ENCODE results near the gene LAMB4. TPM values are rescaled to one million over a fixed set of nuclear protein-coding genes. Genes with fewer than 3 reads are reported as not detected.
A peak's percentile ranks its signal among the peaks of the same experiment; 100 is the strongest.

Gene LAMB4
- total and polyA plus RNA-seq, 7 experiments from 2014 or later: 0.17 TPM; not detected in 6

- no peaks in the 10 kb centered on the region for H3K27me3 ChIP-seq (ENCODE audit: control insufficient read depth in 2 of 2, insufficient read depth in 2 of 2, low read length in 2 of 2)
- CTCF ChIA-PET: no interaction called here
- Mint-ChIP-seq H3K36me3 (peaks cover 0 to 2% (median 0%) of the 10 kb centered on the region in 5 donors), H3K9me3 (peaks cover under 1 to 7% (median 3%) of the 10 kb centered on the region in 11 donors), H3K4me1 (peaks cover 0 to 4% (median 0%) of the 10 kb centered on the region in 7 donors), H3K27ac (no peak overlapping the region), H3K4me3 (no peak overlapping the region), H3K27me3 (peaks cover 0 to 10% (median 2%) of the 10 kb centered on the region in 5 donors)
- intact Hi-C loops (cut with micrococcal nuclease): no loop called here
- POLR2A ChIA-PET: no interaction called here
- H3K9me3 ChIP-seq (ENCODE audit: control insufficient read depth in 2 of 3, low read length in 3 of 3): no peaks in the 10 kb centered on the region
- no peak overlapping the region for H3K27ac ChIP-seq (ENCODE audit: low read depth, low read length)
- H3K4me3 ChIP-seq (ENCODE audit: low read length): no peak overlapping the region
- no peaks in the 10 kb centered on the region for H3K36me3 ChIP-seq (ENCODE audit: control insufficient read depth in 2 of 3, insufficient read depth in 3 of 3, low read length in 3 of 3)
- ATAC-seq: no peak
- DNase-seq: no peak
- no peaks in the 10 kb centered on the region for H3K4me1 ChIP-seq (ENCODE audit: control insufficient read depth in 2 of 2, insufficient read depth in 2 of 2, low read length in 2 of 2)
Measured at GRCh38 chr7:108086546-108086945, 43.6 kb downstream of the LAMB4 start.

- Mint-ChIP-seq H3K36me3 (peaks cover 0 to 7% (median 0%) of the 10 kb centered on the region in 5 donors), H3K4me3 (no peak overlapping the region), H3K27ac (peak overlapping the region in 1 of 9 donors; percentile 53), H3K27me3 (peaks cover 0 to 6% (median 0%) of the 10 kb centered on the region in 5 donors), H3K4me1 (peaks cover 0 to 4% (median 0%) of the 10 kb centered on the region in 7 donors), H3K9me3 (peaks cover 3 to 12% (median 7%) of the 10 kb centered on the region in 11 donors)
- CTCF ChIA-PET: no interaction called here
- no peak for DNase-seq
- no peaks in the 10 kb centered on the region for H3K9me3 ChIP-seq (ENCODE audit: control insufficient read depth in 2 of 3, low read length in 3 of 3)
- H3K27me3 ChIP-seq (ENCODE audit: control insufficient read depth in 2 of 2, insufficient read depth in 2 of 2, low read length in 2 of 2): no peaks in the 10 kb centered on the region
- H3K36me3 ChIP-seq (ENCODE audit: control insufficient read depth in 2 of 3, insufficient read depth in 3 of 3, low read length in 3 of 3): no peaks in the 10 kb centered on the region
- no peaks in the 10 kb centered on the region for H3K4me1 ChIP-seq (ENCODE audit: control insufficient read depth in 2 of 2, insufficient read depth in 2 of 2, low read length in 2 of 2)
- POLR2A ChIA-PET: no interaction called here
- no peak overlapping the region for H3K27ac ChIP-seq (ENCODE audit: low read depth, low read length)
- intact Hi-C loops (cut with micrococcal nuclease): no loop called here
- H3K4me3 ChIP-seq (ENCODE audit: low read length): no peak overlapping the region
- ATAC-seq: no peak
Measured at GRCh38 chr7:108083980-108084379, 46.2 kb downstream of the LAMB4 start.

GRCh38 chr7:108079648-108080591 is 50.2 kb downstream of the LAMB4 start:
- POLR2A ChIA-PET: no interaction called here
- Histone ChIP-seq H3K27ac (ENCODE audit: low read depth, low read length) (no peak overlapping the region), H3K27me3 (ENCODE audit: control insufficient read depth in 2 of 2, insufficient read depth in 2 of 2, low read length in 2 of 2) (no peaks in the 10 kb centered on the region), H3K36me3 (ENCODE audit: control insufficient read depth in 2 of 3, insufficient read depth in 3 of 3, low read length in 3 of 3) (no peaks in the 10 kb centered on the region), H3K4me3 (ENCODE audit: low read length) (no peak overlapping the region), H3K9me3 (ENCODE audit: control insufficient read depth in 2 of 3, low read length in 3 of 3) (no peaks in the 10 kb centered on the region), H3K4me1 (ENCODE audit: control insufficient read depth in 2 of 2, insufficient read depth in 2 of 2, low read length in 2 of 2) (no peaks in the 10 kb centered on the region)
- no peak overlapping the region for H3K4me3 Mint-ChIP-seq
- peaks cover 0 to 2% (median 0%) of the 10 kb centered on the region in 7 donors for H3K4me1 Mint-ChIP-seq
- CTCF ChIA-PET: no interaction called here
- DNase-seq: no peak
- peaks cover 0 to 7% (median 0%) of the 10 kb centered on the region in 5 donors for H3K36me3 Mint-ChIP-seq
- no peak for ATAC-seq
- peaks cover 0 to 9% (median 1%) of the 10 kb centered on the region in 5 donors for H3K27me3 Mint-ChIP-seq
- no peak overlapping the region for H3K27ac Mint-ChIP-seq
- intact Hi-C loops (cut with micrococcal nuclease): no loop called here
- peaks cover 3 to 12% (median 7%) of the 10 kb centered on the region in 11 donors for H3K9me3 Mint-ChIP-seq

GRCh38 chr7:108079276-108079647 is 50.9 kb downstream of the LAMB4 start:
- no peak overlapping the region for H3K4me3 Mint-ChIP-seq

GRCh38 chr7:108078691-108079090 is 51.5 kb downstream of the LAMB4 start:
- no peaks in the 10 kb centered on the region for H3K27me3 ChIP-seq (ENCODE audit: control insufficient read depth in 2 of 2, insufficient read depth in 2 of 2, low read length in 2 of 2)
- H3K4me3 ChIP-seq (ENCODE audit: low read length): no peak overlapping the region
- no peaks in the 10 kb centered on the region for H3K9me3 ChIP-seq (ENCODE audit: control insufficient read depth in 2 of 3, low read length in 3 of 3)
- Mint-ChIP-seq H3K4me3 (no peak overlapping the region), H3K36me3 (peaks cover 0 to 7% (median 0%) of the 10 kb centered on the region in 5 donors), H3K4me1 (no peaks in the 10 kb centered on the region), H3K27ac (no peak overlapping the region), H3K27me3 (peaks cover 0 to 9% (median 1%) of the 10 kb centered on the region in 5 donors), H3K9me3 (peaks cover 3 to 9% (median 7%) of the 10 kb centered on the region in 11 donors)
- intact Hi-C loops (cut with micrococcal nuclease): no loop called here
- ATAC-seq (no peak), DNase-seq (no peak)
- H3K4me1 ChIP-seq (ENCODE audit: control insufficient read depth in 2 of 2, insufficient read depth in 2 of 2, low read length in 2 of 2): no peaks in the 10 kb centered on the region
- no peaks in the 10 kb centered on the region for H3K36me3 ChIP-seq (ENCODE audit: control insufficient read depth in 2 of 3, insufficient read depth in 3 of 3, low read length in 3 of 3)
- POLR2A ChIA-PET: no interaction called here
- CTCF ChIA-PET: no interaction called here
- no peak overlapping the region for H3K27ac ChIP-seq (ENCODE audit: low read depth, low read length)

More at GRCh38 chr7:108079276-108079647, 50.9 kb downstream of the LAMB4 start:
- H3K27ac ChIP-seq (ENCODE audit: low read depth, low read length): no peak overlapping the region
- ChIA-PET CTCF (no interaction called here), POLR2A (no interaction called here)
- H3K27me3 ChIP-seq (ENCODE audit: control insufficient read depth in 2 of 2, insufficient read depth in 2 of 2, low read length in 2 of 2): no peaks in the 10 kb centered on the region
- H3K36me3 ChIP-seq (ENCODE audit: control insufficient read depth in 2 of 3, insufficient read depth in 3 of 3, low read length in 3 of 3): no peaks in the 10 kb centered on the region
- ATAC-seq (no peak), DNase-seq (no peak)
- intact Hi-C loops (cut with micrococcal nuclease): no loop called here
- H3K4me1 Mint-ChIP-seq: no peaks in the 10 kb centered on the region
- H3K4me3 ChIP-seq (ENCODE audit: low read length): no peak overlapping the region
- H3K9me3 ChIP-seq (ENCODE audit: control insufficient read depth in 2 of 3, low read length in 3 of 3): no peaks in the 10 kb centered on the region
- H3K36me3 Mint-ChIP-seq: peaks cover 0 to 7% (median 0%) of the 10 kb centered on the region in 5 donors
- H3K27ac Mint-ChIP-seq: no peak overlapping the region
- H3K27me3 Mint-ChIP-seq: peaks cover 0 to 9% (median 1%) of the 10 kb centered on the region in 5 donors
- no peaks in the 10 kb centered on the region for H3K4me1 ChIP-seq (ENCODE audit: control insufficient read depth in 2 of 2, insufficient read depth in 2 of 2, low read length in 2 of 2)
- peaks cover 3 to 12% (median 7%) of the 10 kb centered on the region in 11 donors for H3K9me3 Mint-ChIP-seq

GRCh38 chr7:108078211-108078673 is 51.9 kb downstream of the LAMB4 start:
- no peak overlapping the region for H3K4me3 ChIP-seq (ENCODE audit: low read length)
- Mint-ChIP-seq H3K27ac (no peak overlapping the region), H3K36me3 (peaks cover 0 to 7% (median 0%) of the 10 kb centered on the region in 5 donors), H3K9me3 (peaks cover 3 to 8% (median 7%) of the 10 kb centered on the region in 11 donors), H3K4me1 (no peaks in the 10 kb centered on the region), H3K4me3 (no peak overlapping the region), H3K27me3 (peaks cover 0 to 9% (median 1%) of the 10 kb centered on the region in 5 donors)
- H3K27me3 ChIP-seq (ENCODE audit: control insufficient read depth in 2 of 2, insufficient read depth in 2 of 2, low read length in 2 of 2): no peaks in the 10 kb centered on the region
- no peak overlapping the region for H3K27ac ChIP-seq (ENCODE audit: low read depth, low read length)
- CTCF ChIA-PET: no interaction called here
- DNase-seq: no peak
- intact Hi-C loops (cut with micrococcal nuclease): no loop called here
- H3K4me1 ChIP-seq (ENCODE audit: control insufficient read depth in 2 of 2, insufficient read depth in 2 of 2, low read length in 2 of 2): no peaks in the 10 kb centered on the region
- no peak for ATAC-seq
- no peaks in the 10 kb centered on the region for H3K36me3 ChIP-seq (ENCODE audit: control insufficient read depth in 2 of 3, insufficient read depth in 3 of 3, low read length in 3 of 3)
- no peaks in the 10 kb centered on the region for H3K9me3 ChIP-seq (ENCODE audit: control insufficient read depth in 2 of 3, low read length in 3 of 3)
- POLR2A ChIA-PET: no interaction called here
